Measurements from ENCODE around the gene CHST5. TPM values are rescaled to one million over a fixed set of nuclear protein-coding genes. Genes with fewer than 3 reads are reported as not detected.
"Not testable (repeated sequence)": the region's sequence is repeated elsewhere in the genome, so short reads cannot be mapped to it uniquely, and the experiment has no call there.

The CHST5 gene
- total and polyA plus RNA-seq, 9 donors, result 0.08 to 1.00 (median 0.63) TPM; not detected in 1

- 87 to 94% (median 91%) methylated on average over 7 of the region's 7 CpGs for WGBS, 3 donors
- DNase-seq, result no peak
- Histone ChIP-seq H3K4me1 (ENCODE audit: insufficient read depth) (no peaks in the 10 kb centered on the region), H3K4me3 (no peak overlapping the region), H3K9me3 (no peaks in the 10 kb centered on the region), H3K27ac (no peak overlapping the region), H3K27me3 (no peaks in the 10 kb centered on the region), H3K36me3 (no peaks in the 10 kb centered on the region)
- intact Hi-C loops (cut with DNase I), result no loop called here
- TF ChIP-seq POLR2A (IDR thresholded peaks at IDR 0.05) (no peak), CTCF (IDR thresholded peaks at IDR 0.05) (no peak), EP300 (IDR thresholded peaks at IDR 0.05) (no peak)
Observed at GRCh38 chr16:75546293-75546692, 10.4 kb upstream of the CHST5 start.

- H3K27ac ChIP-seq; intact Hi-C loops (cut with DNase I); H3K36me3 ChIP-seq; H3K4me3 ChIP-seq; DNase-seq; H3K27me3 ChIP-seq; H3K4me1 ChIP-seq (ENCODE audit: insufficient read depth); H3K9me3 ChIP-seq: not testable (repeated sequence)
- WGBS, 3 donors, result 67 to 73% methylated on average over 1 of the region's 1 CpG; no CpG with 5 or more reads in 1 of the 3 donors
Observed at GRCh38 chr16:75545879-75546278, 10.0 kb upstream of the CHST5 start.

GRCh38 chr16:75542462-75542861 is 6.6 kb upstream of the CHST5 start:
- H3K27me3 ChIP-seq; H3K36me3 ChIP-seq; H3K27ac ChIP-seq; H3K4me3 ChIP-seq; H3K9me3 ChIP-seq; intact Hi-C loops (cut with DNase I); H3K4me1 ChIP-seq (ENCODE audit: insufficient read depth); DNase-seq: not testable (repeated sequence)
- 89 to 96% (median 90%) methylated on average over 8 of the region's 8 CpGs for WGBS, 3 donors

GRCh38 chr16:75541236-75541635 is 5.3 kb upstream of the CHST5 start:
- Histone ChIP-seq H3K27me3 (no peaks in the 10 kb centered on the region), H3K27ac (no peak overlapping the region), H3K36me3 (no peaks in the 10 kb centered on the region), H3K4me3 (no peak overlapping the region), H3K4me1 (ENCODE audit: insufficient read depth) (no peaks in the 10 kb centered on the region), H3K9me3 (no peaks in the 10 kb centered on the region)
- WGBS, 3 donors, result 88 to 92% (median 90%) methylated on average over 5 of the region's 5 CpGs
- TF ChIP-seq POLR2A (IDR thresholded peaks at IDR 0.05) (no peak), CTCF (IDR thresholded peaks at IDR 0.05) (no peak), EP300 (IDR thresholded peaks at IDR 0.05) (no peak)
- intact Hi-C loops (cut with DNase I), result no loop called here
- DNase-seq, result no peak

GRCh38 chr16:75538882-75539565 is 3.1 kb upstream of the CHST5 start:
- WGBS, 3 donors, result 80 to 88% (median 86%) methylated on average over 1 to 10 of the region's 10 CpGs
- DNase-seq; H3K4me1 ChIP-seq (ENCODE audit: insufficient read depth); H3K9me3 ChIP-seq; H3K4me3 ChIP-seq; intact Hi-C loops (cut with DNase I); H3K27ac ChIP-seq; H3K36me3 ChIP-seq; H3K27me3 ChIP-seq: not testable (repeated sequence)

GRCh38 chr16:75537776-75538175 is 1.9 kb upstream of the CHST5 start:
- H3K4me3 ChIP-seq, result no peak overlapping the region
- intact Hi-C loops (cut with DNase I), result no loop called here
- TF ChIP-seq CTCF (IDR thresholded peaks at IDR 0.05), result no peak
- TF ChIP-seq POLR2A (IDR thresholded peaks at IDR 0.05), result no peak
- no peak for TF ChIP-seq EP300 (IDR thresholded peaks at IDR 0.05)

More at GRCh38 chr16:75537776-75538175, 1.9 kb upstream of the CHST5 start:
- Histone ChIP-seq H3K27ac (no peak overlapping the region), H3K27me3 (no peaks in the 10 kb centered on the region), H3K9me3 (no peaks in the 10 kb centered on the region), H3K36me3 (no peaks in the 10 kb centered on the region), H3K4me1 (ENCODE audit: insufficient read depth) (no peaks in the 10 kb centered on the region)
- DNase-seq, result no peak
- 89 to 94% (median 92%) methylated on average over 4 of the region's 4 CpGs for WGBS, 3 donors
